Measurements from ENCODE around the gene LYPD1.

DNA sequence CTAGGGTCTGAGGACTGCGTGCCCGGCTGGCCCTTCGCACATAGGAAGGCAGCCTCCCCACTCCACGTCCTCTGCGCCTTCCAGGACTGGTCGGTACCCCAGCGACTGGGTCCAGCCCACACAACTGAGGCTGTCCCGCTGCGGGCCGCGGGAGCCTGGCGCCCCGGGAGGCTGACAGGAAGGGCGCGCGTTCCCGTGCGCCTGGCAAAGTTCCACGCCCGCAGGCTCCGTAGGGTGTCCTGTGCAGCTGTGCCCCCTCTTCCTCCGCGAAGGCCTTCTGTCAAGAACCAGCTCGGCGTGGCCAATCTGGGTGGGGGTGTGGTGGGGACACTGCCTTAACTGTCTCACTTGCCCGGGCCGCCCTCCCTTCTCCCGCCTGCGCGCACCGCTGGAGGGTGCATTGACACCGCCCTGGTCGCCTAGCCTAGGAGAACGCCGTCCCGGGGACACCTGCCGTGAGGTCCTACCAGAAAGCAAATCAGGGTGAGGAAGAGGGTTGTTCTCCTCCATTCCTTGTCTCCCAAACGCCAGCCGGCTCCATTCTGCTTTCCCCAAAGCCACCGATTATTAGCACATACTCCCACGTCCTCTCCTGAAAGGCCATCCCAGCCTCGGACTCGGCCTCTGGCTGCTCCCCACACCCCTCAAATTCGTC is 618 bp upstream of the LYPD1 start:
- no peak for TF ChIP-seq POLR2AphosphoS5 (IDR thresholded peaks at IDR 0.05; ENCODE audit: low read depth, low read length)
- no peak for TF ChIP-seq FOXP2 (optimal IDR thresholded peaks at IDR 0.05; ENCODE audit: borderline replicate concordance, extremely low read depth, extremely low read length, insufficient read depth)

All from PFSK-1 (cell line).